HEK293 (cell line): ENCODE measurements around the gene TUBB4A.

Experiments
- KLF7 ChIP-seq: fragments of 450-650 bp; formaldehyde crosslinking; IDR thresholded peaks from 2 replicates; pipeline ENCODE4 v1.5.1; 2016; ENCODE audit warnings: missing biosample characterization, missing genetic modification characterization, borderline replicate concordance
- SETDB1 ChIP-seq: IDR thresholded peaks from one replicate; pipeline ENCODE4 v1.6.1; 2017; ENCODE audit warnings: mild to moderate bottlenecking, low read length, moderate library complexity, mixed read lengths; ENCODE audit not compliant: insufficient read length
- ZNF175 ChIP-seq: fragments of 450-650 bp; formaldehyde crosslinking; IDR thresholded peaks from 2 replicates; pipeline ENCODE4 v1.5.1; 2016; ENCODE audit warnings: missing biosample characterization, missing genetic modification characterization
- ZNF274 ChIP-seq, 2 experiments: fragments of 200-500 bp in 1 of 2; fragments of 450-650 bp in 1 of 2; sonication (Bioruptor generic) in 1 of 2; formaldehyde crosslinking in 1 of 2; IDR thresholded peaks; 2 replicates each; pipeline versions ENCODE4 v1.5.1 to v1.6.1; 2014 to 2016; ENCODE audit warnings: borderline replicate concordance in 1 of 2, inconsistent platforms in 1 of 2, low read length in 1 of 2, missing biosample characterization in 1 of 2, missing genetic modification characterization in 1 of 2
- ZNF560 ChIP-seq: fragments of 450-650 bp; formaldehyde crosslinking; IDR thresholded peaks from 2 replicates; pipeline ENCODE4 v1.5.1; 2017; ENCODE audit warnings: missing biosample characterization, missing genetic modification characterization, borderline replicate concordance
- ZNF701 ChIP-seq: fragments of 450-650 bp; formaldehyde crosslinking; IDR thresholded peaks from 2 replicates; pipeline ENCODE4 v1.5.1; 2016; ENCODE audit warnings: missing biosample characterization, missing genetic modification characterization
- ZNF791 ChIP-seq: fragments of 450-650 bp; formaldehyde crosslinking; IDR thresholded peaks from 2 replicates; pipeline ENCODE4 v1.5.1; 2016; ENCODE audit warnings: missing biosample characterization, missing genetic modification characterization
- TF ChIP-seq, protein P1 (sequence below): fragments of 450-650 bp; IDR thresholded peaks from 2 replicates; pipeline ENCODE4 v1.5.1; 2018; ENCODE audit warnings: missing biosample characterization, mild to moderate bottlenecking, missing genetic modification characterization
- TF ChIP-seq, protein P2 (sequence below): fragments of 450-650 bp; formaldehyde crosslinking; IDR thresholded peaks from 2 replicates; pipeline ENCODE4 v1.5.1; 2016; ENCODE audit warnings: missing biosample characterization, missing genetic modification characterization

DNA sequence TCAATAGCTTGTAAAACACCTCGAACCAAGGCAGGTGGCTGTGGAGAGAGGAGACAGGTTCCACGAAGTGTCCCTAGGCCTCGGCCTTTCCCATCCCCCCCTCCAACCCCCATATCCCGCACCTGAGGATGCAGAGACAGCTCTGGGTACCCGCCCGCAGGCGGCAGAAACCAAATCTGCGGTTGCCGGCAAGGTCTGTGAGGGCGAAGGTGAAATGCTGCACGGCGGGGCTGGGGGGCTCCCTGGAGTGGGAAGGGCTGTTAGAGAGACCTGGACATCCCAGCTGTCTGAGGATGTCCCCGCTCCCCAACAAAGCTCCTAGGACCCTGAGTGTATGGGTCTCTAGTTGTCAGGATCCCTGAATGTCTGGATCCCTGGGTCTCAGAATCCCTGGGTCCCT, 23.3 kb downstream of the TUBB4A start:
- TF ChIP-seq ZNF701 (tag by site-specific recombination) = no peak
- TF ChIP-seq KLF7 (tag by site-specific recombination) = no peak
- TF ChIP-seq, protein P1, sequence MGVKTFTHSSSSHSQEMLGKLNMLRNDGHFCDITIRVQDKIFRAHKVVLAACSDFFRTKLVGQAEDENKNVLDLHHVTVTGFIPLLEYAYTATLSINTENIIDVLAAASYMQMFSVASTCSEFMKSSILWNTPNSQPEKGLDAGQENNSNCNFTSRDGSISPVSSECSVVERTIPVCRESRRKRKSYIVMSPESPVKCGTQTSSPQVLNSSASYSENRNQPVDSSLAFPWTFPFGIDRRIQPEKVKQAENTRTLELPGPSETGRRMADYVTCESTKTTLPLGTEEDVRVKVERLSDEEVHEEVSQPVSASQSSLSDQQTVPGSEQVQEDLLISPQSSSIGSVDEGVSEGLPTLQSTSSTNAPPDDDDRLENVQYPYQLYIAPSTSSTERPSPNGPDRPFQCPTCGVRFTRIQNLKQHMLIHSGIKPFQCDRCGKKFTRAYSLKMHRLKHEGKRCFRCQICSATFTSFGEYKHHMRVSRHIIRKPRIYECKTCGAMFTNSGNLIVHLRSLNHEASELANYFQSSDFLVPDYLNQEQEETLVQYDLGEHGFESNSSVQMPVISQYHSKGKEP (tag by site-specific recombination) = no peak
- no peak for TF ChIP-seq ZNF274 (IDR thresholded peaks at IDR 0.05; ENCODE audit: low read length)
- TF ChIP-seq ZNF274 (tag by site-specific recombination; IDR thresholded peaks at IDR 0.05; ENCODE audit: borderline replicate concordance) = no peak
- no peak for TF ChIP-seq ZNF175
- TF ChIP-seq, protein P2, sequence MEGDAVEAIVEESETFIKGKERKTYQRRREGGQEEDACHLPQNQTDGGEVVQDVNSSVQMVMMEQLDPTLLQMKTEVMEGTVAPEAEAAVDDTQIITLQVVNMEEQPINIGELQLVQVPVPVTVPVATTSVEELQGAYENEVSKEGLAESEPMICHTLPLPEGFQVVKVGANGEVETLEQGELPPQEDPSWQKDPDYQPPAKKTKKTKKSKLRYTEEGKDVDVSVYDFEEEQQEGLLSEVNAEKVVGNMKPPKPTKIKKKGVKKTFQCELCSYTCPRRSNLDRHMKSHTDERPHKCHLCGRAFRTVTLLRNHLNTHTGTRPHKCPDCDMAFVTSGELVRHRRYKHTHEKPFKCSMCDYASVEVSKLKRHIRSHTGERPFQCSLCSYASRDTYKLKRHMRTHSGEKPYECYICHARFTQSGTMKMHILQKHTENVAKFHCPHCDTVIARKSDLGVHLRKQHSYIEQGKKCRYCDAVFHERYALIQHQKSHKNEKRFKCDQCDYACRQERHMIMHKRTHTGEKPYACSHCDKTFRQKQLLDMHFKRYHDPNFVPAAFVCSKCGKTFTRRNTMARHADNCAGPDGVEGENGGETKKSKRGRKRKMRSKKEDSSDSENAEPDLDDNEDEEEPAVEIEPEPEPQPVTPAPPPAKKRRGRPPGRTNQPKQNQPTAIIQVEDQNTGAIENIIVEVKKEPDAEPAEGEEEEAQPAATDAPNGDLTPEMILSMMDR (tag by site-specific recombination) = no peak
- no peak for TF ChIP-seq ZNF560 (tag by site-specific recombination)
- no peak for TF ChIP-seq SETDB1
- TF ChIP-seq ZNF791 = no peak
